Left cardiac atrium (tissue), 4 donors: Measurements from ENCODE around the gene SLC7A9. TPM values are rescaled to one million over a fixed set of nuclear protein-coding genes. Genes with fewer than 3 reads are reported as not detected.
"Not testable (repeated sequence)": the region's sequence is repeated elsewhere in the genome, so short reads cannot be mapped to it uniquely, and the experiment has no call there.

Experiments
- ATAC-seq, 2 donors: fragments of 200-7000 bp; cut with Tn5 transposase; one replicate each; pipeline ENCODE4 v1.9.1; 2020; ENCODE audit warnings: mild to moderate bottlenecking in 2 of 2, moderate library complexity in 2 of 2
- DNase-seq: peaks from one replicate; pipeline ENCODE4 v3.0.0-alpha.2; 2020
- intact Hi-C, 2 donors: fragments of 100-400 bp; cut with DNase I; formaldehyde crosslinking; loops; one replicate each; pipeline versions ENCODE4 v1.14.1 to v1.15.1; 2022 to 2023
- total RNA-seq, 2 donors: library from RNA; stranded (reverse); fragmentation: NEBNext Ultra II Directional; extraction: Animal tissue kit (Norgen Biotek cat#: 25700); gene quantifications; one replicate each; pipeline ENCODE4 v1.2.1, GENCODE V29; 2021
- donor health status: DM: no; HTN: yes; CAD: no.
- donor health status: DM: no; HTN: yes; CAD: no; lungs with severe emphysema.
- donor health status: DM: yes; HTN: yes; CAD: no.
- donor health status: Dilated cardiomyopathy.

Gene SLC7A9
- total RNA-seq, 2 donors from 2014 or later = 0.13 to 0.24 TPM

- intact Hi-C loops, DNase-seq, ATAC-seq: not testable (repeated sequence)
These were observed 36.7 kb downstream of the SLC7A9 start for GRCh38 chr19:32832825-32833224.

DNA sequence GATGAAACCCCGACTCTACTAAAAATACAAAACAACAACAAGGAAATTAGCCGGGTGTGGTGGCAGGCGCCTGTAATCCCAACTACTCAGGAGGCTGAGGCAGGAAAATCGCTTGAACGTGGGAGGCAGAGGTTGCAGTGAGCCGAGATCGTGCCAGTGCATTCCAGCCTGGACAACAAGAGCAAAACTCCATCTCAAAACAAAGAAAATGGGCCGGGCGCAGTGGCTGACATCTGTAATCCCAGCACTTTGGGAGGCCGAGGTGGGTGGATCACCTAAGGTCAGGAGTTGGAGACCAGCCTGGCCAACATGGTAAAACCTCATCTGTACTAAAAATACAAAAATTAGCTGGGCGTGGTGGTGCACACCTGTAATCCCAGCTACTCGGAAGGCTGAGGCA is 37.5 kb downstream of the SLC7A9 start:
- not testable (repeated sequence) for ATAC-seq, DNase-seq

DNA sequence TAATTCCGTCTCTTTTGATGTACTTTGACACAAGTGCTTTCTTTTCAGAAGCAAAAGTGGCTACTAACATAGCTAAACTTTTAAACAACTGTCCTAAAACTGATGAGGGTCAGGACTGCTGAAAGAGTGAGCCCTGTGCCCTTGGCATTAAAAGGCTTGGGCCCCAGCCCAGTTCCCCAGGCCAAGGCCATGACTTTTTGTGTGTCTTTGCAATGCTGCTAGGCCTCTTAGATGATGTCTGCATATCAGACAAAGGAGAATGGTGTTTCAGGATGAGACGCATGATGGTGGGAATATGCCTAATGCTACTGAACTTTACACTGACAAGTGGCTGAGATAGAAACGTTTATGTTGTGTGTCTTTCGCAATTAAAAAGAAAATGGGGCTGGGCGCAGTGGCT is 38.0 kb downstream of the SLC7A9 start:
- DNase-seq = no peak
- intact Hi-C loops = no loop called here
- ATAC-seq = no peak

More for the DNA sequence above, 37.5 kb downstream of the SLC7A9 start:
- intact Hi-C loops = not testable (repeated sequence)

DNA sequence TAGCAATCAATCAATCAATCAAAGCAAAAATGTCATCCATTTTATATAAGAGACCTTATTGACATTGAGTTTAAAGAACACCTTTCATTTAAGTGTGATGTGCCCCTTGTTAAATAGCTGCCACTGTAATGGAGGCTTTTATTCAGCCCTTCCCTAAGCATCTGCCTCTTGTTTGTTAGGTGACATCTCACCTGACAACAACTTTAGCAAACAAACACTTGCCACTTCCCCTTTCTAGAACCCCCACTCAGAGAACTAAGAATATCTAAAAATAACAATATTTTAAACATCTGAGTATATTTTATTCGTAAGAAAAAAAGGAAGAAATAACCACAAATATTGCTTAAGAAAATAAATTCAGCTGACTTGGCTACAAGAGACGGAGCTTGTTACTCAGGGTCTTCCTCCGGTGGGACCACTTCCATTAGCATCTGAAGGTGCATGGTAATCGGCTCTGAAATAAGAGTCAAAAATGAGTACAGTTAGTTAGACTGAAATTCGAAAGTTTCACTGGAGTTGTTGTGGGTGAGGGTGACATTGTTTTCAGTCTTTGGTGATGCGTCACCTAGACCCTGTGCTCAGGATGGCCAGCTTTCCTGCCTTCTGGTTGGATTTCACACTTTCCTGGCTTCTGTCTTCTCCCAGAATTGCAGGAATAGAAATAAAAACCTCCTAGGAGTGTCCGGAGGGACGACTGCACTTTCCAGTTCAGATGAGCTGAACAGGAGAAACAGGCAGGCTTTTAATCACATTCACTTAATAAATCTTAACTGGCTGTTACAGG is 39.1 kb downstream of the SLC7A9 start:
- ATAC-seq = no peak
- no peak for DNase-seq
- intact Hi-C loops = no loop called here

DNA sequence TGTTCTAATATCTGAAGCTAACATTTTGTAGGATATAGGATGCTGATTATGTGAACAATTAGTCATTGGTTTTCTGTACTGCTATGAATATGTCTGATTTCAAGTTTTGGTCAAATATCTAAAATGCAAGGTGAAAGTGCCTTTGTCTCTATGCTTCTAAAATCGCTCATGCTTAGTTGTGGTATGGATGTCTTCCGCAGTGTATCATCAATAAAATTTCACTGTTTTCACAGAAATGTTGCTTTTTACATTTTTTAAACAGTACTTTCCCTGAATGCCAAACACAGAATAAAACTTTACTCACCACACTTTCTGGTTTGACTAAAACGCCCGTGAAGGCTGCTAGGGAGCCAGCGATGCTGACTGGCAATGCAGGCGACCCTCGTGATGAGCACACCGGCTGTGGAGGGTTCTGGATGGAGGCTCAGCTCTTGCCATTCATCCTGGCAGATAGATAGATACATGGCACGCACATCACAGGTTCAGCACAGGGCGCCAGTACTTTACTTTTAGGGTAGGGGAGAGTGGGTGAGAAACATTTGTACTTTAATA is 40.1 kb downstream of the SLC7A9 start:
- DNase-seq (no peak), ATAC-seq (no peak)
- intact Hi-C loops = no loop called here

- ATAC-seq (no peak), DNase-seq (no peak)
- intact Hi-C loops = no loop called here
These were observed 40.8 kb downstream of the SLC7A9 start for GRCh38 chr19:32828643-32829344.

GRCh38 chr19:32828139-32828538 is 41.4 kb downstream of the SLC7A9 start:
- no peak for ATAC-seq
- DNase-seq = no peak
- intact Hi-C loops = no loop called here

- no peak for ATAC-seq
- DNase-seq = no peak
- intact Hi-C loops = no loop called here
These were observed 44.5 kb downstream of the SLC7A9 start for GRCh38 chr19:32824916-32825608.

- intact Hi-C loops = no loop called here
- DNase-seq (no peak), ATAC-seq (no peak)
These were observed 45.3 kb downstream of the SLC7A9 start for GRCh38 chr19:32824191-32824751.

DNA sequence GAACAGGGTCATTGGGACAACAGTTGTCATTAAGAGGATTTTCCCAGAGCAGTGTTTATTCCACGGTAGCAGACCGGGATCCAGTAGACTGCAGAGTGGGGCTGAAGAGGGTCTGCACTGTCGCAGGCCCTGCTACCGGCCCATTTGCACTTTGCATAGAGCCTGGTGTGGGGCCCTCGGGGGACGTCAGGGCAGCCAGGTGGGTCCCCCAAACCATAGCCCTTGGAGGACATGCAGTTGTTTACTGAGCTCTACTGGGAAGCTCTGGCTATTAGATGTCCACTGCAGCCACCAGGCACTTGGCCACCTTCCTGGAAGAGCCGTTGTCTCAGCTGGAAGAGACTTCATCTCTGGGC is 45.8 kb downstream of the SLC7A9 start:
- ATAC-seq (no peak), DNase-seq (no peak)
- intact Hi-C loops = no loop called here

DNA sequence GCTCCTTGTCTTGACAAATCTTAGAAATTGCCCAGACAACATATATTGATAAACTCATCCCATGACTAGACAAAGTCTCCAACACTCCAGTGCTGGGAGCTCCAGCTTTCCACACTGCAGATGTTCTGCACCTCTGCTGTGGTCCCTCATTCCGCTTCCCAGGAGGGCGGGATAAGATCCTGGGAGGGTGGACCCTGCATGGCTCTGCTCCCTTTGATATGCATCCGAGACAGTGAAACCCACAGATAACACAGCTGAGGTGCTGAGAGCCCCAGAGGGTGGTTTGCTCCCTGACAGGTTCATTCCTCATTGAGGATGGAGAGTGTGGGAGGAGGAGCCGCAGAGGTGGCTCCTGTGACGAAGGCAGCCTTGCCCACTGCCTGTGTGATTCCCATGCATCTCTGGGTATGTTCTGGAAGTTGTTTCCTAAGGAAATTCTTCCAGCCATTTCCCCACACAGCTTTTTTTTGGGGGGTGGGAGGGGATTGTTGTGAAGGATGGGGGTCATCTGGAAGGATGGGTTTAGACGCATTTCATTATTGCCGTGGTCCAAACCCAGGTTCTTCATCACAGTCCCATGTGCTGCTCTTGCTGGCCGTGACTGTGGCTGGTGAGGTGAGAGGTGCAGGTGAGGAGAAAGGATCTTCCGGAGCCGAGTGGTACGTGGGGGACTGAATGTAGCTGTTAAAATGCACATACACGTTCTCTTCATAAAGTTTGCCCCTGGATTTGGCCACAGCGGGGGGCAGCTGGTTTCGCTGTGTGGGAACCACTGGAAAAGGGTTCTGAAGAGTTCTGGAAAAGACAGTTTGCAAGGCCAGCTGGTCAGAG is 46.4 kb downstream of the SLC7A9 start:
- ATAC-seq (no peak), DNase-seq (no peak)
- intact Hi-C loops = no loop called here

DNA sequence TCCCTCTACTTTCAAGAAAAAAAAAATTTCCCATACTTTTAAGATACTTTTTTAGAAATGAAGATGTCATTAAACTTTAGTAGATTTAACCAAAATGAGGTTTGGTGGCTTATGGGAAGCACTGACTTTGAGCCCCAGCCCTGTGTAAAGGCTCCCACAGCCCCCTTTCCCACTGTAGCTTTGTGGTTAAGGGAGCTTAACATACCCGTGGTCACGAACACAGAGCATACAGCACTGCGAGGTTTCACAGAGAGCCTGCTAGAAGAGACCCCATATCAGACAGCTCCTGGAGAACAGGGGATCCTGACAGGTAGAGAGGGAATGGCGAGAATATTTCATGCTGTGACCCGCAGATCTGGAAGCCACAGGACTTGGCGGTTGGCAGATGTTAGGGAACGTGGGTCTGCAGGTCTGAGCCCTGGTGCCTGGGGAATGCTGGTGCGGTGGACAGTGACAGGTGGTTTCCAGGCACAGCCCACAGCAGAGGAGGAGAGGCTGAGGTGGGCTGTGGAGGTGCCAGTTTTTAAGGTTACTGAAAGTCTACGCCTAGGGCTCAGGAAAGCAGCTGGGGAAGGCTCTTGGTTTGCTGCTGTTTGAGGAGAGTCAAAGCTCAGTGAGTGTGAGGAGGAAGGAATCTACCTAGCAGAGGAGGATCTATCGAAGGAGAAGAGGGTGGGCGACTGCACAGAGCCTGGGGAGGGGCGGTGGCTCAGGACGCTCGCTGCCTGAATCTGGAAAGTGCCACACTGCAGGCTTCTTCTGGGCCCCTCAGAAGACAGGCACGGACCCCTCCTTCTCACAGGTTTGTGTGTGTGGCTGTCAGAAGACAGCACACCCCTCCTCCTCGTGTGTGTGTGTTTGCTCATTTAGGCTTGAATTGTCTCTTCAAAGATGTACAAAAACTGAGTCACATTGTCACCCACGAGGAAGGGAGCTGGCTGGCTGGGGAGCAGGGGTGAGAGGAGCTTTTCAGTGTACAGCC is 49.9 kb downstream of the SLC7A9 start:
- intact Hi-C loops = no loop called here
- DNase-seq = no peak
- ATAC-seq = no peak

GRCh38 chr19:32818536-32818935 is 51.0 kb downstream of the SLC7A9 start:
- DNase-seq (no peak), ATAC-seq (no peak)
- intact Hi-C loops = no loop called here

DNA sequence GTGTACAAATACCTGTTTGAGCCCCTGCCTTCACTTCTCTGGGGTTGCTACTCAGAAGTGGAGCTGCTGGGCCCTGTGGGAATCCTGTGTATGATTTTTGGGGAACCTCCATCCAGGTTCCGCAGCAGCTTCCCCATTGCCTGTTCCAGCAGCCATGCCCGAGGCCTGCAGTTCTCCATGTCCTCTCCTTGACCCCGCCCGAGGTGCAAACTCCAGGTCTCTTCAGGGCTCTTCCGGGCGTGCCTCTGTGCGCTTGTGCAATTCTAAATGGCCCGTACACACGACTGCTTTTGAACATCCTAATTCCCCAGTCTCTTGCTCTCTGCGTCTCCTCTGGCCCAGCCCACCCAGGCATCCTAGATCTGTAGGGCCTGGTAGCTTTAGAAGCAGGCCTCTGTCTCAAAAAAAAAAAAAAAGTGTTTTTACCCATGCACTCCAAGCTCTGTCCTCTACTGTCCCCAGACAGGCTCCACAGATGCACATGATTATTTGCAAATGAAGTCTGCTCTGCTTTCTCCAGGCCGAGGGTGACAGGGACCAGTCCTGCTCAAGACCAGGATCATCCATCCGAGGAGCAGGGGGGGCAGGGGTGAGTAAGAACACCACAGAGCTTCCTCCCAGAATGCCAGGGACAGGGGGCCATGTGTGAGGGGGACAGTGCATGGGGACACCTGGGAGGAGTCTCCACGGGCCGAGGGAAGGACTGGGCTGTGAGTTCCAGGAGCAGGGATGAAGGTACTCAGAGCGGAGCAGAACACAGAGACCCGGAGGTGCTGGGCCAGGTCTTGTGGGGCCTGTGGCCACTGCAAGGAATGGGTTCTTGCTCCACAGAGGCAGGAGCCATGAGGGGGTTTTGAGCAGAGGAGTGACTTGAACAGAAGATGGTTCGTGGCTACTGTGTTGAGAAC is 51.7 kb downstream of the SLC7A9 start:
- no peak for DNase-seq
- no peak for ATAC-seq
- intact Hi-C loops = no loop called here

DNA sequence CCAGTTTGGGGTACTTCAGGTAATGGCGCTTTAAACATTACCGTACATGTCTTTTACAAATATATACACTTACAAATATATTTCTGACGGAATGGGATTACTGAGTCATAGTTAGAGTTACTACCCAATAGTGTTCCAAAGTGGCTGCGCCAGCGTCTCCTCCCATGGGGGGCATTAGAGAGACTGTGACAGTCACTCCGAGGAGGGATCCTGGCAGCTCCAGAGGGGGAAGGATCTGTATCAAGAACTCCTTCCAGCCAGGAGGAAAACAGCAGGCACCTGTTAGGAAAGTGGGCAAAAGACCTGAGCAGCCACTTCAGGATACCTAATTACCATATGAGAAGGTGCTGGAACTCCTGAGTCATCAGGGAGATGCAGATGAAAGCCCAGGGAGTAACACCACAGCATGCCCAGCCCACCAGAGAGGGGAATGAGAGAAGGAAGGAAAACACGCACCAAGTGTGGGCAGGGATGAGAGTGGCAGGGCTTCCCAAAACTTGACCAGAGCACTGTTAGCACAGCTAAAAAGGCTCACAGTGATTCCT is 52.9 kb downstream of the SLC7A9 start:
- DNase-seq (no peak), ATAC-seq (no peak)
- intact Hi-C loops = no loop called here

- no peak for DNase-seq
- intact Hi-C loops = no loop called here
- no peak for ATAC-seq
These were observed 54.9 kb downstream of the SLC7A9 start for GRCh38 chr19:32814624-32815023.
